ENCODE results near the gene ZNF324B. TPM values are rescaled to one million over a fixed set of nuclear protein-coding genes. Genes with fewer than 3 reads are reported as not detected.
A peak's percentile ranks its signal among the peaks of the same experiment; 100 is the strongest.

ZNF324B gene
- total and polyA plus RNA-seq, 10 of the 15 experiments (the other 5 are each of a cell fraction or from before 2014, with no cell fraction given) = 0.11 to 12.8 (median 4.0) TPM

DNA sequence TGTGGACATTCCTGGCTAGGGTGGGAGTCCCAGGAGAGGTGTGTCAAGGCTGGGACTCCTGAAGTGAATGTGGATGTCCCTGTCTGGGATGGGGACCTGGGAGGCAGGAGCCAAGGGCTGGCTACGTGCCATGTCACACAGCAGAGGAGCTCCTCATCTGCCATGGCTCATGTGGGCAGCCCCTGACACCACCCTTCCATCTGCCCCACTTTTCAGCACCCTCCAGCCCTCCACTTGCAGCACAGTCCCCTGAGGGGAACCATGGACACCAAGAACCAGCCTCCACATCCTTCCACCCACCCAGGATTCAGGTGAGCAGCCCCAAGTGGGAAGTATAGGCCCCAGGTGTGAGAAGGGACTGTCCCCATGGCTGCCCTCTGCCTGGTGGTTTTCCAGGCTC lies 26.4 kb downstream of the ZNF324B start:
- 100% methylated on average over 1 of the region's 1 CpG for WGBS (ENCODE audit: insufficient coverage, insufficient replicate concordance, low lambda C conversion rate, missing lambda C conversion rate)
- no TSS peak for BruUV-seq (replicated peaks)
- H3K27me3 ChIP-seq (replicated peaks in 1 of 2; ENCODE audit: control insufficient read depth in 2 of 2, insufficient read depth in 2 of 2, low read length in 1 of 2) = no peaks in the 10 kb centered on the region
- intact Hi-C loops (cut with micrococcal nuclease; ENCODE audit: unreplicated experiment) (no loop called here), in situ Hi-C loops (cut with MboI) (no loop called here)
- no peaks in the 10 kb centered on the region; the same call in 1 of the 2 replicates for H3K79me2 ChIP-seq (ENCODE audit: control insufficient read depth, insufficient read depth, low read length)
- H3K36me3 ChIP-seq (ENCODE audit: control insufficient read depth in 2 of 2, insufficient read depth in 2 of 2, low read length in 1 of 2) = no peaks in the 10 kb centered on the region; a peak in 2 of 4 replicates
- ChIA-PET POLR2A (interaction anchor here (0.5 kb wide), 1 partner anchor 42 kb away, joined by 5 read pairs; no protein-coding TSS in a partner anchor), CTCF (interaction anchor here (1.3 kb wide), 1 partner anchor 36 kb away, joined by 3 read pairs; no protein-coding TSS in a partner anchor), SMC1A (ENCODE audit: uncharacterized antibody, unreplicated experiment) (no interaction called here), RAD21 (ENCODE audit: unreplicated experiment) (interaction anchor here (1.0 kb wide), 1 partner anchor 11 kb away, joined by 3 read pairs; no protein-coding TSS in a partner anchor)
- FAIRE-seq (no peak), ATAC-seq (no peak), DNase-seq (ENCODE audit: low read depth, low spot score) (no peak)
- no peaks in the 10 kb centered on the region for H4K20me1 ChIP-seq (ENCODE audit: control insufficient read depth, insufficient read depth)
- H3K4me2 ChIP-seq (ENCODE audit: control insufficient read depth, insufficient read depth) = no peak overlapping the region
- H3K4me3 ChIP-seq = no peak overlapping the region
- H3K9ac ChIP-seq (ENCODE audit: control insufficient read depth, insufficient read depth, low read length) = no peak overlapping the region
- no peak overlapping the region for H3K27ac ChIP-seq (ENCODE audit: control insufficient read depth, insufficient read depth)
- H3K9me3 ChIP-seq (replicated peaks; ENCODE audit: control insufficient read depth, insufficient read depth, low read length) = no peaks in the 10 kb centered on the region
- 0 out of 2 replicates have a peak, but pooled peaks have one; percentile 13 for TF ChIP-seq POLR2A (IDR thresholded peaks at IDR 0.05; ENCODE audit: low read depth, low read length)
- TF ChIP-seq IKZF2 (IDR thresholded peaks at IDR 0.05) = no peak
- peaks cover 21% of the 10 kb centered on the region for H3K4me1 ChIP-seq (ENCODE audit: control insufficient read depth, insufficient read depth, low read length)
- H2AFZ ChIP-seq (ENCODE audit: control insufficient read depth, low read depth, low read length) = no peak overlapping the region

- RAD21 ChIA-PET (ENCODE audit: unreplicated experiment) = no interaction called here
- DNase-seq (ENCODE audit: low read depth, low spot score) (no peak), FAIRE-seq (no peak), ATAC-seq (no peak)
- Histone ChIP-seq H3K4me1 (ENCODE audit: control insufficient read depth, insufficient read depth, low read length) (peaks cover 21% of the 10 kb centered on the region), H3K27me3 (replicated peaks in 1 of 2; ENCODE audit: control insufficient read depth in 2 of 2, insufficient read depth in 2 of 2, low read length in 1 of 2) (no peaks in the 10 kb centered on the region), H3K9me3 (replicated peaks; ENCODE audit: control insufficient read depth, insufficient read depth, low read length) (no peaks in the 10 kb centered on the region), H4K20me1 (ENCODE audit: control insufficient read depth, insufficient read depth) (no peaks in the 10 kb centered on the region), H3K79me2 (ENCODE audit: control insufficient read depth, insufficient read depth, low read length) (no peaks in the 10 kb centered on the region; the same call in 1 of the 2 replicates), H2AFZ (ENCODE audit: control insufficient read depth, low read depth, low read length) (no peak overlapping the region), H3K27ac (ENCODE audit: control insufficient read depth, insufficient read depth) (no peak overlapping the region), H3K4me2 (ENCODE audit: control insufficient read depth, insufficient read depth) (no peak overlapping the region), H3K9ac (ENCODE audit: control insufficient read depth, insufficient read depth, low read length) (no peak overlapping the region), H3K36me3 (ENCODE audit: control insufficient read depth in 2 of 2, insufficient read depth in 2 of 2, low read length in 1 of 2) (no peaks in the 10 kb centered on the region; a peak in 2 of 4 replicates), H3K4me3 (no peak overlapping the region)
- POLR2A ChIA-PET = no interaction called here
- in situ Hi-C loops (cut with MboI) = no loop called here
- no TSS peak for BruUV-seq (replicated peaks)
- CTCF ChIA-PET = no interaction called here
- TF ChIP-seq SMAD1 (IDR thresholded peaks at IDR 0.05; ENCODE audit: low read depth, partially characterized antibody) (no peak), SREBF2 (IDR thresholded peaks at IDR 0.05; ENCODE audit: low read length) (no peak), GATAD2B (conservative IDR thresholded peaks at IDR 0.05; ENCODE audit: low read depth) (no peak), ZNF384 (IDR thresholded peaks at IDR 0.05; ENCODE audit: borderline replicate concordance, low read depth, low read length) (no peak)
- TF ChIP-seq, protein P1, sequence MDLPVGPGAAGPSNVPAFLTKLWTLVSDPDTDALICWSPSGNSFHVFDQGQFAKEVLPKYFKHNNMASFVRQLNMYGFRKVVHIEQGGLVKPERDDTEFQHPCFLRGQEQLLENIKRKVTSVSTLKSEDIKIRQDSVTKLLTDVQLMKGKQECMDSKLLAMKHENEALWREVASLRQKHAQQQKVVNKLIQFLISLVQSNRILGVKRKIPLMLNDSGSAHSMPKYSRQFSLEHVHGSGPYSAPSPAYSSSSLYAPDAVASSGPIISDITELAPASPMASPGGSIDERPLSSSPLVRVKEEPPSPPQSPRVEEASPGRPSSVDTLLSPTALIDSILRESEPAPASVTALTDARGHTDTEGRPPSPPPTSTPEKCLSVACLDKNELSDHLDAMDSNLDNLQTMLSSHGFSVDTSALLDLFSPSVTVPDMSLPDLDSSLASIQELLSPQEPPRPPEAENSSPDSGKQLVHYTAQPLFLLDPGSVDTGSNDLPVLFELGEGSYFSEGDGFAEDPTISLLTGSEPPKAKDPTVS (IDR thresholded peaks at IDR 0.05; ENCODE audit: low read depth, low read length) = no peak
- WGBS (ENCODE audit: insufficient coverage, insufficient replicate concordance, low lambda C conversion rate, missing lambda C conversion rate) = 97% methylated on average over 7 of the region's 7 CpGs
- intact Hi-C loops (cut with micrococcal nuclease; ENCODE audit: unreplicated experiment) = no loop called here
- SMC1A ChIA-PET (ENCODE audit: uncharacterized antibody, unreplicated experiment) = no interaction called here
These were observed 27.9 kb downstream of the ZNF324B start for GRCh38 chr19:58479303-58479702.
